ENCODE measurements around the gene CYP2S1.

GRCh38 chr19:41232686-41233085 is 39.7 kb downstream of the CYP2S1 start:
- TF ChIP-seq POLR2A (IDR thresholded peaks at IDR 0.05), result no peak
- TF ChIP-seq CTCF (IDR thresholded peaks at IDR 0.05 in 4 of 5, conservative IDR thresholded peaks at IDR 0.05 in 1 of 5), result no peak
